ENCODE measurements around the gene VBP1. TPM values are rescaled to one million over a fixed set of nuclear protein-coding genes. Genes with fewer than 3 reads are reported as not detected.
A peak's percentile ranks its signal among the peaks of the same experiment; 100 is the strongest.

The VBP1 gene
- polyA plus RNA-seq (2012; ENCODE audit: low read depth, missing spikeins): 45.8 TPM

GRCh38 chrX:155216179-155216939 is at the start of gene VBP1:
VBP1 (plus strand) TSS chrX:155216460; CDS start chrX:155216483, 23 bp downstream.
- DNase-seq (ENCODE audit: insufficient read length, low spot score) (peak; percentile 53), FAIRE-seq (peak; percentile 93)
- TF ChIP-seq POU2F2 (IDR thresholded peaks at IDR 0.05; ENCODE audit: low read depth, low read length): no peak; the same call in 1 of the 2 replicates
- no peak for TF ChIP-seq PAX5 (IDR thresholded peaks at IDR 0.05; ENCODE audit: insufficient read depth, low read length, severe bottlenecking)
- TF ChIP-seq TAF1 (IDR thresholded peaks at IDR 0.05; ENCODE audit: low read depth, low read length): peak; percentile 66
- no peak for TF ChIP-seq SPI1 (IDR thresholded peaks at IDR 0.05; ENCODE audit: low read depth, low read length)
- TF ChIP-seq POLR2AphosphoS5 (IDR thresholded peaks at IDR 0.05; ENCODE audit: low read depth, low read length): peak; percentile 63; the same call in 1 of the 2 replicates
- TF ChIP-seq POLR2A (IDR thresholded peaks at IDR 0.05; ENCODE audit: low read depth, low read length): peak; percentile 74

GRCh38 chrX:155169881-155170280 is 46.4 kb upstream of the VBP1 start:
- no peak for DNase-seq (ENCODE audit: insufficient read length, low spot score)
- FAIRE-seq: no peak
- TF ChIP-seq TAF1 (IDR thresholded peaks at IDR 0.05; ENCODE audit: low read depth, low read length) (no peak), PAX5 (IDR thresholded peaks at IDR 0.05; ENCODE audit: insufficient read depth, low read length, severe bottlenecking) (no peak), SPI1 (IDR thresholded peaks at IDR 0.05; ENCODE audit: low read depth, low read length) (no peak), POLR2A (IDR thresholded peaks at IDR 0.05; ENCODE audit: low read depth, low read length) (no peak)

- no peak for FAIRE-seq
These were observed 36.8 kb upstream of the VBP1 start for GRCh38 chrX:155179346-155179997.

DNA sequence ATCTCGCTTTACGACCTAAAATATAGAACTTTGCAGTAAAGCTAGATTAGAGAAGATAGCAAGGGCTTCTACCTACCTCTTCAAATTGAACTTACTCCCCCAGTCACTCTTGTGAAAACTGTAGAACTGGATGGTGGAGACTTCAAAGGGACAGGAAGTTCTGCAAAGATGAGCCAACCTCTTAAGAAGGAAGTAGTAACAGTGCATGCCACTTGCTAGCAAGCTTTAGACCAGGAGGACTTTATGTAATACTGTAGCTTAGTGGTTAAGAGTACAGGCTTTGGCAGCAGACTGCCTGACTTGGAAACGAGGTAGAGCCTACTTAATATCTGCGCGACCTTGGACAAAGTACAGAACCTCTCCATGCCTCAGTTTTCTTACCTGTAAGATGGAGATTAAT is 27.5 kb upstream of the VBP1 start:
- TF ChIP-seq POU2F2 (IDR thresholded peaks at IDR 0.05; ENCODE audit: low read depth, low read length) (no peak), SPI1 (IDR thresholded peaks at IDR 0.05; ENCODE audit: low read depth, low read length) (no peak), TAF1 (IDR thresholded peaks at IDR 0.05; ENCODE audit: low read depth, low read length) (no peak), POLR2AphosphoS5 (IDR thresholded peaks at IDR 0.05; ENCODE audit: low read depth, low read length) (no peak), POLR2A (IDR thresholded peaks at IDR 0.05; ENCODE audit: low read depth, low read length) (no peak), PAX5 (IDR thresholded peaks at IDR 0.05; ENCODE audit: insufficient read depth, low read length, severe bottlenecking) (no peak)
- DNase-seq (ENCODE audit: insufficient read length, low spot score): no peak
- FAIRE-seq: no peak

More at GRCh38 chrX:155179346-155179997, 36.8 kb upstream of the VBP1 start:
- DNase-seq (ENCODE audit: insufficient read length, low spot score): no peak
- no peak for TF ChIP-seq POLR2A (IDR thresholded peaks at IDR 0.05; ENCODE audit: low read depth, low read length)

- TF ChIP-seq POU2F2 (IDR thresholded peaks at IDR 0.05; ENCODE audit: low read depth, low read length) (no peak), SPI1 (IDR thresholded peaks at IDR 0.05; ENCODE audit: low read depth, low read length) (no peak), POLR2AphosphoS5 (IDR thresholded peaks at IDR 0.05; ENCODE audit: low read depth, low read length) (no peak), TAF1 (IDR thresholded peaks at IDR 0.05; ENCODE audit: low read depth, low read length) (no peak), POLR2A (IDR thresholded peaks at IDR 0.05; ENCODE audit: low read depth, low read length) (no peak), PAX5 (IDR thresholded peaks at IDR 0.05; ENCODE audit: insufficient read depth, low read length, severe bottlenecking) (no peak)
- FAIRE-seq (no peak), DNase-seq (ENCODE audit: insufficient read length, low spot score) (no peak)
These were observed 5.1 kb upstream of the VBP1 start for GRCh38 chrX:155211208-155211607.

GRCh38 chrX:155213731-155214130 is 2.5 kb upstream of the VBP1 start:
- no peak for FAIRE-seq
- TF ChIP-seq SPI1 (IDR thresholded peaks at IDR 0.05; ENCODE audit: low read depth, low read length) (no peak), POLR2A (IDR thresholded peaks at IDR 0.05; ENCODE audit: low read depth, low read length) (no peak), POU2F2 (IDR thresholded peaks at IDR 0.05; ENCODE audit: low read depth, low read length) (no peak), PAX5 (IDR thresholded peaks at IDR 0.05; ENCODE audit: insufficient read depth, low read length, severe bottlenecking) (no peak), POLR2AphosphoS5 (IDR thresholded peaks at IDR 0.05; ENCODE audit: low read depth, low read length) (no peak)
- no peak for DNase-seq (ENCODE audit: insufficient read length, low spot score)

DNA sequence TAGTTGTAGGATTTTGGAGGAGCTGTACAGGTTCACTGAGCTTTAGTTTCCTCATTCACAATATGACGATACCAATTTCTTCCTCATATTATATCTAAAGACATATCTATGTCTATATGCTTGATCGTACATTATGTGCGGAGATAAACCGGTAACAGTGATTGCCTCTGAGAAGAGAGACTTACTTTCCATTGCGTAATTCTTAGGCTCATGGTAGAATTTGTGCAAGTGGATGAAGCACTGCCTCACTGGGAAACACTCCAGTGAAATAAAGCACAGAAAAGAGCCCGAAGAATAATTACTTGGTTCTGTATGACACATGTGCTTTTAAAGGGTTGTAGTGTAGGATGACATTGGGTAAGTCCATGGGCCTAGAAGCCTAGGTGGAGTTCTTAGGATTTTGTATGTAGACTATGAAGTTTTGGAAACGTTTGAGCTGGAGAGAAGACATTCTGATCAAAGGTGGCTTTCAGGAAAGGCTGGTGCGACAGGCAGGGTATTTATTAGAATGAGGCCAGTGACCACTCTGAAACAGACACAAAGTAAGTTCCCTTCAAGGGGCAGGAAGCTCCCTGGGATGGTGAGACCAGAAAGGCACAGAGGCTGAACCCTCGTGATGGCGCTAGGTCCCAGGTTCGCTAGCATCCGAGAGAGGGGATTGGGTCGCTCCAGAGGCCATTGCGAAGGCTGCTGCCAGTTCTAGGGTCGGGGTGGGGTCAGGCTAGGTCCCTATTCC is 649 bp upstream of the VBP1 start:
- TF ChIP-seq POLR2A (IDR thresholded peaks at IDR 0.05; ENCODE audit: low read depth, low read length) (no peak), POU2F2 (IDR thresholded peaks at IDR 0.05; ENCODE audit: low read depth, low read length) (0 out of 2 replicates have a peak, but pooled peaks have one; percentile 13), POLR2AphosphoS5 (IDR thresholded peaks at IDR 0.05; ENCODE audit: low read depth, low read length) (no peak; the same call in 1 of the 2 replicates), SPI1 (IDR thresholded peaks at IDR 0.05; ENCODE audit: low read depth, low read length) (no peak), TAF1 (IDR thresholded peaks at IDR 0.05; ENCODE audit: low read depth, low read length) (no peak), PAX5 (IDR thresholded peaks at IDR 0.05; ENCODE audit: insufficient read depth, low read length, severe bottlenecking) (no peak)
- no peak for DNase-seq (ENCODE audit: insufficient read length, low spot score)
- no peak for FAIRE-seq

- DNase-seq (ENCODE audit: insufficient read length, low spot score) (no peak), FAIRE-seq (peak; percentile 77)
- TF ChIP-seq PAX5 (IDR thresholded peaks at IDR 0.05; ENCODE audit: insufficient read depth, low read length, severe bottlenecking) (no peak), POU2F2 (IDR thresholded peaks at IDR 0.05; ENCODE audit: low read depth, low read length) (no peak), POLR2A (IDR thresholded peaks at IDR 0.05; ENCODE audit: low read depth, low read length) (no peak), SPI1 (IDR thresholded peaks at IDR 0.05; ENCODE audit: low read depth, low read length) (no peak), TAF1 (IDR thresholded peaks at IDR 0.05; ENCODE audit: low read depth, low read length) (no peak), POLR2AphosphoS5 (IDR thresholded peaks at IDR 0.05; ENCODE audit: low read depth, low read length) (no peak)
These were observed 730 bp downstream of the VBP1 start for GRCh38 chrX:155216940-155217440.

DNA sequence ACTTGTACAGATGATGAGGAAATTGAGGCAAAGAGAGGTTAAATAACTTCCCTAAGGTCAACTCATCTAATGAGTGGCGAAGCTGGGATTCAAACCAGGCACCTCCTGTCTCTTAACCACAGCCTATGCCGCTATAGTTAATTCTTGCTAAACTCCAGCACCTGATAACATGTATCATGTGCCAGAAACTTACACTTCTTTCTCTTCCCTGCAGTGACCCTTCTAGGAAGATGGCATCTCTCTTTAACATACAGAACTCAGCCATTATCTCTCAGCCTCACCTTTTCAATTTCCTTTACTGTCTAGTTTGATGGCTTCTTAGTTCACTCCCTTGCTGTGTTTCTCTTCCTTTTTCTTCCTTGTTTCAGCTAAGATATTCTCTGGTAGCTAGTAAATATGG is 2.5 kb downstream of the VBP1 start:
- no peak for TF ChIP-seq PAX5 (IDR thresholded peaks at IDR 0.05; ENCODE audit: insufficient read depth, low read length, severe bottlenecking)
- TF ChIP-seq SPI1 (IDR thresholded peaks at IDR 0.05; ENCODE audit: low read depth, low read length): no peak
- TF ChIP-seq POU2F2 (IDR thresholded peaks at IDR 0.05; ENCODE audit: low read depth, low read length): no peak
- TF ChIP-seq POLR2A (IDR thresholded peaks at IDR 0.05; ENCODE audit: low read depth, low read length): no peak
- TF ChIP-seq POLR2AphosphoS5 (IDR thresholded peaks at IDR 0.05; ENCODE audit: low read depth, low read length): no peak
- TF ChIP-seq TAF1 (IDR thresholded peaks at IDR 0.05; ENCODE audit: low read depth, low read length): no peak
- no peak for FAIRE-seq
- no peak for DNase-seq (ENCODE audit: insufficient read length, low spot score)
